HepG2 (cell line): Measurements from ENCODE around the gene SKIDA1. TPM values are rescaled to one million over a fixed set of nuclear protein-coding genes. Genes with fewer than 3 reads are reported as not detected.
A peak's percentile ranks its signal among the peaks of the same experiment; 100 is the strongest.

Experiments used
- CBX1 ChIP-seq: IDR thresholded peaks from one replicate; pipeline ENCODE4 v1.6.1; 2016; ENCODE audit warnings: antibody characterized with exemption, low read depth
- KLF15 ChIP-seq: sonication (generic); formaldehyde crosslinking; IDR thresholded peaks from 2 replicates; pipeline ENCODE4 v1.8.1; 2023; ENCODE audit warnings: borderline replicate concordance, mild to moderate bottlenecking, inconsistent platforms, missing genetic modification reagents, mixed read lengths
- PHF21A ChIP-seq: sonication (generic); formaldehyde crosslinking; IDR thresholded peaks from 2 replicates; pipeline ENCODE4 v1.5.0; 2020; ENCODE audit warnings: mild to moderate bottlenecking, missing genetic modification reagents
- RCOR2 ChIP-seq: IDR thresholded peaks from 2 replicates; pipeline ENCODE4 v1.6.1; 2016; ENCODE audit warnings: missing biosample characterization, missing genetic modification reagents
- SNAI1 ChIP-seq: sonication (generic); formaldehyde crosslinking; IDR thresholded peaks from 2 replicates; pipeline ENCODE4 v1.5.0; 2020; ENCODE audit warnings: mild to moderate bottlenecking, missing genetic modification reagents, borderline replicate concordance
- SOX6 ChIP-seq, 2 experiments: fragments of 450-650 bp in 1 of 2; sonication (generic) in 1 of 2; formaldehyde crosslinking in 1 of 2; IDR thresholded peaks; 2 replicates each; pipeline versions ENCODE4 v1.4.0 to v1.6.1; 2017 to 2020; ENCODE audit warnings: antibody characterized with exemption in 1 of 2, mild to moderate bottlenecking in 1 of 2, missing genetic modification reagents in 1 of 2
- ZNF569 ChIP-seq: sonication (generic); formaldehyde crosslinking; IDR thresholded peaks from 2 replicates; pipeline ENCODE4 v1.5.0; 2020; ENCODE audit warnings: mild to moderate bottlenecking, missing genetic modification reagents, moderate library complexity, borderline replicate concordance
- ZNF672 ChIP-seq: sonication (generic); formaldehyde crosslinking; IDR thresholded peaks from 2 replicates; pipeline ENCODE4 v1.8.1; 2022; ENCODE audit warnings: missing genetic modification reagents
- polyA plus RNA-seq, 8 experiments: library from polyadenylated mRNA; depleted of rRNA in 3 of 8; stranded (reverse) in 7 of 8; unstranded in 1 of 8; fragments of >200 nt; fragmentation: Illumina TruSeq in 4 of 8; extraction: Trizol in 4 of 8; gene quantifications; 2 replicates each; pipeline versions ENCODE4 v1.2.1 to v1.2.3, GENCODE V29; 2011 to 2016; ENCODE audit warnings: low read depth in 4 of 8, missing spikeins in 1 of 8, mixed read lengths in 1 of 8; ENCODE audit not compliant: insufficient read depth in 1 of 8
- total RNA-seq, 5 experiments: library from RNA; depleted of rRNA; stranded (reverse); fragments of >200 nt; fragmentation: Illumina TruSeq; extraction: Trizol; gene quantifications; 2 replicates each; pipeline ENCODE4 v1.2.3, GENCODE V29; 2016; ENCODE audit warnings: low read depth in 1 of 5
- TF ChIP-seq, protein P1 (sequence below): sonication (generic); formaldehyde crosslinking; IDR thresholded peaks from 2 replicates; pipeline ENCODE4 v1.5.0; 2020; ENCODE audit warnings: mild to moderate bottlenecking, missing genetic modification reagents, borderline replicate concordance
- TF ChIP-seq, protein P2 (sequence below): sonication (generic); formaldehyde crosslinking; IDR thresholded peaks from 2 replicates; pipeline ENCODE4 v1.4.0; 2020; ENCODE audit warnings: mild to moderate bottlenecking, missing genetic modification reagents
- TF ChIP-seq, protein P3 (sequence below): sonication (generic); formaldehyde crosslinking; IDR thresholded peaks from 2 replicates; pipeline ENCODE4 v1.4.0; 2020; ENCODE audit warnings: missing genetic modification reagents, borderline replicate concordance
- TF ChIP-seq, protein P4 (sequence below): sonication (generic); formaldehyde crosslinking; IDR thresholded peaks from 2 replicates; pipeline ENCODE4 v1.8.0; 2022; ENCODE audit warnings: mild to moderate bottlenecking, missing genetic modification reagents

The SKIDA1 gene
- total and polyA plus RNA-seq, 2 of the 13 experiments (the other 11 are each of a cell fraction or from before 2014, with no cell fraction given): 0.73 to 1.5 TPM

DNA sequence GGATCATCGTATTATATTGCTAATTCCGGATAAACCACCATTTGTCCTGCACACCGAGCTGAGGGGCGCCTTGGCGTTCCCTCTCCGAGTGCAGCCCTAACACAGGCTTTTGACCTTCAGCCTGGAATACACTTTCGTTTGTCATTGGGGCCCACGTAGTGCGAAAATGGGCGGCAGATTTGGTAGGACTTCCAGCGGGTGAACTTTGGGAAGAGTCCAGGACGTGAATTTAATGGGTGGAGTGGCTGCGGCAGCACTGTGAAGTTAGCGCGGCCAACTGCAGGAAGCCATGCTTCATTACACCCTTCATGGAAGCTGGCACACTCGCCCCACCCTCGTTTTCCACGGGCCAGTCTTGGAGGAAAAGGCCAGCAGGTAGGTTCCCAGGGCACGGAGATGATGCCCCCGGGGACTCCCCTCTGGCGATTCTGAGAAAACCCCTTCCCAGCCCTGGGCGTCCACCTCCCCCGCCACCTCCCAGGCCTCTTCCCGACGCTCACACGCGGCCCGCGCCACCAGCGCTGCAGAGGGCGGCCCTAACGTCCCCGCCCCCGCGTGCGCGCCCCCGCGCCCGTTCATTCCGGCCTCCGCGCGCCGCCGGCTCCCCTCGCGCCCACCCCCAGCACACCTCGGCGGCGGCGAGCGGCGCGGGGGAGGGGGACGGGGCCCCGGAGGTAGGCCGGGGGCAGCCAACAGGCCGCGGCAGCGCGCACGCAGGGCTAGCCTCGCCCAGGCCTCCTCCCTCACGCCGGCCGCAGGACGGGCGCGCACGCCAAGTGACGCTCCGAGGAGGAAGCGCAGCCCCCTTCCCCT lies 8.2 kb upstream of the SKIDA1 start, which contains the start of gene MLLT10 (continued):
- TF ChIP-seq, protein P1, sequence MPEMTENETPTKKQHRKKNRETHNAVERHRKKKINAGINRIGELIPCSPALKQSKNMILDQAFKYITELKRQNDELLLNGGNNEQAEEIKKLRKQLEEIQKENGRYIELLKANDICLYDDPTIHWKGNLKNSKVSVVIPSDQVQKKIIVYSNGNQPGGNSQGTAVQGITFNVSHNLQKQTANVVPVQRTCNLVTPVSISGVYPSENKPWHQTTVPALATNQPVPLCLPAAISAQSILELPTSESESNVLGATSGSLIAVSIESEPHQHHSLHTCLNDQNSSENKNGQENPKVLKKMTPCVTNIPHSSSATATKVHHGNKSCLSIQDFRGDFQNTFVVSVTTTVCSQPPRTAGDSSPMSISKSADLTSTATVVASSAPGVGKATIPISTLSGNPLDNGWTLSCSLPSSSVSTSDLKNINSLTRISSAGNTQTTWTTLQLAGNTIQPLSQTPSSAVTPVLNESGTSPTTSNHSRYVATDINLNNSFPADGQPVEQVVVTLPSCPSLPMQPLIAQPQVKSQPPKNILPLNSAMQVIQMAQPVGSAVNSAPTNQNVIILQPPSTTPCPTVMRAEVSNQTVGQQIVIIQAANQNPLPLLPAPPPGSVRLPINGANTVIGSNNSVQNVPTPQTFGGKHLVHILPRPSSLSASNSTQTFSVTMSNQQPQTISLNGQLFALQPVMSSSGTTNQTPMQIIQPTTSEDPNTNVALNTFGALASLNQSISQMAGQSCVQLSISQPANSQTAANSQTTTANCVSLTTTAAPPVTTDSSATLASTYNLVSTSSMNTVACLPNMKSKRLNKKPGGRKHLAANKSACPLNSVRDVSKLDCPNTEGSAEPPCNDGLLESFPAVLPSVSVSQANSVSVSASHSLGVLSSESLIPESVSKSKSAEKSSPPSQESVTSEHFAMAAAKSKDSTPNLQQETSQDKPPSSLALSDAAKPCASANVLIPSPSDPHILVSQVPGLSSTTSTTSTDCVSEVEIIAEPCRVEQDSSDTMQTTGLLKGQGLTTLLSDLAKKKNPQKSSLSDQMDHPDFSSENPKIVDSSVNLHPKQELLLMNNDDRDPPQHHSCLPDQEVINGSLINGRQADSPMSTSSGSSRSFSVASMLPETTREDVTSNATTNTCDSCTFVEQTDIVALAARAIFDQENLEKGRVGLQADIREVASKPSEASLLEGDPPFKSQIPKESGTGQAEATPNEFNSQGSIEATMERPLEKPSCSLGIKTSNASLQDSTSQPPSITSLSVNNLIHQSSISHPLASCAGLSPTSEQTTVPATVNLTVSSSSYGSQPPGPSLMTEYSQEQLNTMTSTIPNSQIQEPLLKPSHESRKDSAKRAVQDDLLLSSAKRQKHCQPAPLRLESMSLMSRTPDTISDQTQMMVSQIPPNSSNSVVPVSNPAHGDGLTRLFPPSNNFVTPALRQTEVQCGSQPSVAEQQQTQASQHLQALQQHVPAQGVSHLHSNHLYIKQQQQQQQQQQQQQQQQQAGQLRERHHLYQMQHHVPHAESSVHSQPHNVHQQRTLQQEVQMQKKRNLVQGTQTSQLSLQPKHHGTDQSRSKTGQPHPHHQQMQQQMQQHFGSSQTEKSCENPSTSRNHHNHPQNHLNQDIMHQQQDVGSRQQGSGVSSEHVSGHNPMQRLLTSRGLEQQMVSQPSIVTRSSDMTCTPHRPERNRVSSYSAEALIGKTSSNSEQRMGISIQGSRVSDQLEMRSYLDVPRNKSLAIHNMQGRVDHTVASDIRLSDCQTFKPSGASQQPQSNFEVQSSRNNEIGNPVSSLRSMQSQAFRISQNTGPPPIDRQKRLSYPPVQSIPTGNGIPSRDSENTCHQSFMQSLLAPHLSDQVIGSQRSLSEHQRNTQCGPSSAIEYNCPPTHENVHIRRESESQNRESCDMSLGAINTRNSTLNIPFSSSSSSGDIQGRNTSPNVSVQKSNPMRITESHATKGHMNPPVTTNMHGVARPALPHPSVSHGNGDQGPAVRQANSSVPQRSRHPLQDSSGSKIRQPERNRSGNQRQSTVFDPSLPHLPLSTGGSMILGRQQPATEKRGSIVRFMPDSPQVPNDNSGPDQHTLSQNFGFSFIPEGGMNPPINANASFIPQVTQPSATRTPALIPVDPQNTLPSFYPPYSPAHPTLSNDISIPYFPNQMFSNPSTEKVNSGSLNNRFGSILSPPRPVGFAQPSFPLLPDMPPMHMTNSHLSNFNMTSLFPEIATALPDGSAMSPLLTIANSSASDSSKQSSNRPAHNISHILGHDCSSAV (CRISPR knock-in tag): no peak
- TF ChIP-seq ZNF672 (CRISPR knock-in tag): no peak
- peak; percentile 91 for TF ChIP-seq PHF21A
- TF ChIP-seq SOX6 (IDR thresholded peaks at IDR 0.05): no peak
- TF ChIP-seq SOX6 (CRISPR knock-in tag; IDR thresholded peaks at IDR 0.05): peak; percentile 75; the same call in 1 of the 2 replicates
- no peak for TF ChIP-seq KLF15 (CRISPR knock-in tag)
- TF ChIP-seq RCOR2 (CRISPR knock-in tag): 0 out of 2 replicates have a peak, but pooled peaks have one; percentile 48
- TF ChIP-seq, protein P2, sequence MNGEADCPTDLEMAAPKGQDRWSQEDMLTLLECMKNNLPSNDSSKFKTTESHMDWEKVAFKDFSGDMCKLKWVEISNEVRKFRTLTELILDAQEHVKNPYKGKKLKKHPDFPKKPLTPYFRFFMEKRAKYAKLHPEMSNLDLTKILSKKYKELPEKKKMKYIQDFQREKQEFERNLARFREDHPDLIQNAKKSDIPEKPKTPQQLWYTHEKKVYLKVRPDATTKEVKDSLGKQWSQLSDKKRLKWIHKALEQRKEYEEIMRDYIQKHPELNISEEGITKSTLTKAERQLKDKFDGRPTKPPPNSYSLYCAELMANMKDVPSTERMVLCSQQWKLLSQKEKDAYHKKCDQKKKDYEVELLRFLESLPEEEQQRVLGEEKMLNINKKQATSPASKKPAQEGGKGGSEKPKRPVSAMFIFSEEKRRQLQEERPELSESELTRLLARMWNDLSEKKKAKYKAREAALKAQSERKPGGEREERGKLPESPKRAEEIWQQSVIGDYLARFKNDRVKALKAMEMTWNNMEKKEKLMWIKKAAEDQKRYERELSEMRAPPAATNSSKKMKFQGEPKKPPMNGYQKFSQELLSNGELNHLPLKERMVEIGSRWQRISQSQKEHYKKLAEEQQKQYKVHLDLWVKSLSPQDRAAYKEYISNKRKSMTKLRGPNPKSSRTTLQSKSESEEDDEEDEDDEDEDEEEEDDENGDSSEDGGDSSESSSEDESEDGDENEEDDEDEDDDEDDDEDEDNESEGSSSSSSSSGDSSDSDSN (CRISPR knock-in tag): peak; percentile 87
- TF ChIP-seq SNAI1 (CRISPR knock-in tag): no peak
- no peak for TF ChIP-seq ZNF569 (CRISPR knock-in tag)
- TF ChIP-seq, protein P3, sequence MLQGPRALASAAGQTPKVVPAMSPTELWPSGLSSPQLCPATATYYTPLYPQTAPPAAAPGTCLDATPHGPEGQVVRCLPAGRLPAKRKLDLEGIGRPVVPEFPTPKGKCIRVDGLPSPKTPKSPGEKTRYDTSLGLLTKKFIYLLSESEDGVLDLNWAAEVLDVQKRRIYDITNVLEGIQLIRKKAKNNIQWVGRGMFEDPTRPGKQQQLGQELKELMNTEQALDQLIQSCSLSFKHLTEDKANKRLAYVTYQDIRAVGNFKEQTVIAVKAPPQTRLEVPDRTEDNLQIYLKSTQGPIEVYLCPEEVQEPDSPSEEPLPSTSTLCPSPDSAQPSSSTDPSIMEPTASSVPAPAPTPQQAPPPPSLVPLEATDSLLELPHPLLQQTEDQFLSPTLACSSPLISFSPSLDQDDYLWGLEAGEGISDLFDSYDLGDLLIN: peak; percentile 58; the same call in 1 of the 2 replicates
- TF ChIP-seq, protein P4, sequence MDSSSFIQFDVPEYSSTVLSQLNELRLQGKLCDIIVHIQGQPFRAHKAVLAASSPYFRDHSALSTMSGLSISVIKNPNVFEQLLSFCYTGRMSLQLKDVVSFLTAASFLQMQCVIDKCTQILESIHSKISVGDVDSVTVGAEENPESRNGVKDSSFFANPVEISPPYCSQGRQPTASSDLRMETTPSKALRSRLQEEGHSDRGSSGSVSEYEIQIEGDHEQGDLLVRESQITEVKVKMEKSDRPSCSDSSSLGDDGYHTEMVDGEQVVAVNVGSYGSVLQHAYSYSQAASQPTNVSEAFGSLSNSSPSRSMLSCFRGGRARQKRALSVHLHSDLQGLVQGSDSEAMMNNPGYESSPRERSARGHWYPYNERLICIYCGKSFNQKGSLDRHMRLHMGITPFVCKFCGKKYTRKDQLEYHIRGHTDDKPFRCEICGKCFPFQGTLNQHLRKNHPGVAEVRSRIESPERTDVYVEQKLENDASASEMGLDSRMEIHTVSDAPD (CRISPR knock-in tag): peak; percentile 48; the same call in 1 of the 2 replicates
- TF ChIP-seq CBX1: peak; percentile 8
